Urinary bladder (tissue), 2 donors: ENCODE data around the gene CAMP. TPM values are rescaled to one million over a fixed set of nuclear protein-coding genes. Genes with fewer than 3 reads are reported as not detected.

ENCODE experiments used
- polyA plus RNA-seq: library from polyadenylated mRNA; stranded (reverse); fragments of 200-250 nt; gene quantifications from one replicate; pipeline ENCODE4 v1.2.3, GENCODE V29; 2013
- small RNA-seq: library from RNA; depleted of rRNA; stranded (forward); fragments of <200 nt; gene quantifications from one replicate; pipeline ENCODE3, GENCODE V24; 2014
- total RNA-seq: library from RNA; depleted of rRNA; stranded (reverse); fragments of >200 nt; gene quantifications from one replicate; pipeline ENCODE4 v1.2.3, GENCODE V29; 2014
- donor health status: healthy.

CAMP gene
- total and polyA plus RNA-seq, 2 donors = 2.2 TPM; not detected in 1

Small RNA genes lying within 50 kb of the gene (small RNA-seq; reads per million reads assigned to genes)
- gene MIR4443 (2.2 reads per million, percentile 87 among the genes with 10 or more reads in this experiment), gene NDUFB1P1 (not detected), gene RNU7-128P (not detected)

Other genes with a start within 250 kb of the CAMP start
- gene MAP4, start 207.1 kb upstream of the CAMP start, total RNA-seq = 120 TPM
- gene MAP4, start 207.1 kb upstream of the CAMP start, polyA plus RNA-seq = 186 TPM
- gene CDC25A, start 35.1 kb upstream of the CAMP start, total RNA-seq = 3.7 TPM
- gene CDC25A, start 35.1 kb upstream of the CAMP start, polyA plus RNA-seq = 0.32 TPM
- gene ZNF589, start 17.6 kb downstream of the CAMP start, total RNA-seq = 6.9 TPM
- 12.5 TPM for gene ZNF589, start 17.6 kb downstream of the CAMP start, polyA plus RNA-seq
- 24.5 TPM for gene NME6, start 77.9 kb downstream of the CAMP start, total RNA-seq
- gene NME6, start 77.9 kb downstream of the CAMP start, polyA plus RNA-seq = 18.6 TPM
- not detected for gene SPINK8, start 110.2 kb downstream of the CAMP start, total RNA-seq
- not detected for gene SPINK8, start 110.2 kb downstream of the CAMP start, polyA plus RNA-seq
- 0.32 TPM for gene FBXW12, start 148.7 kb downstream of the CAMP start, total RNA-seq
- not detected for gene FBXW12, start 148.7 kb downstream of the CAMP start, polyA plus RNA-seq
- gene PLXNB1, start 206.6 kb downstream of the CAMP start, total RNA-seq = 22.7 TPM
- gene PLXNB1, start 206.6 kb downstream of the CAMP start, polyA plus RNA-seq = 65.7 TPM
- 6.0 TPM for gene CCDC51, start 216.6 kb downstream of the CAMP start, total RNA-seq
- 17.6 TPM for gene CCDC51, start 216.6 kb downstream of the CAMP start, polyA plus RNA-seq
- 127 TPM for gene TMA7, start 216.8 kb downstream of the CAMP start, total RNA-seq
- gene TMA7, start 216.8 kb downstream of the CAMP start, polyA plus RNA-seq = 262 TPM
- 4.7 TPM for gene ATRIP, start 223.2 kb downstream of the CAMP start, total RNA-seq
- gene ATRIP, start 223.2 kb downstream of the CAMP start, polyA plus RNA-seq = 6.6 TPM